Lower leg skin (tissue), 3 donors: Measurements from ENCODE around the gene LOXHD1.

Experiments used
- CTCF ChIP-seq, 3 donors: fragments of 450-650 bp; IDR thresholded peaks; one replicate each; pipeline ENCODE4 v1.5.1; 2016; ENCODE audit warnings: antibody characterized with exemption in 3 of 3, mild to moderate bottlenecking in 3 of 3, moderate library complexity in 2 of 3
- POLR2A ChIP-seq, 2 donors: fragments of 450-650 bp; IDR thresholded peaks; one replicate each; pipeline ENCODE4 v1.6.1; 2016 to 2017; ENCODE audit warnings: antibody characterized with exemption in 2 of 2, mild to moderate bottlenecking in 1 of 2, moderate library complexity in 1 of 2

- TF ChIP-seq CTCF (IDR thresholded peaks at IDR 0.05) (no peak), POLR2A (IDR thresholded peaks at IDR 0.05) (no peak)
Observed at GRCh38 chr18:46578987-46579386, 78.0 kb downstream of the LOXHD1 start.
